Measurements from ENCODE around the gene ST6GALNAC5.

- TF ChIP-seq CTCF (IDR thresholded peaks at IDR 0.05) (no peak), POLR2A (IDR thresholded peaks at IDR 0.05) (no peak), EP300 (IDR thresholded peaks at IDR 0.05) (no peak)
Measured at GRCh38 chr1:77037038-77037437, 169.8 kb downstream of the ST6GALNAC5 start.

All from ovary (tissue), 3 donors.